HepG2 (cell line): Measurements from ENCODE around the gene PKIB. TPM values are rescaled to one million over a fixed set of nuclear protein-coding genes. Genes with fewer than 3 reads are reported as not detected.

Experiments
- ATAC-seq: fragments of 200-7000 bp; cut with Tn5 transposase; 3 replicates; pipeline ENCODE4 v1.9.1; 2020; ENCODE audit warnings: mild to moderate bottlenecking, moderate library complexity
- BruUV-seq: library from RNA; stranded (reverse); fragments of 400-500 nt; replicated peaks from 2 replicates; lab custom pipeline; 2021; lab: Mats Ljungman, UMichigan
- CTCF ChIA-PET: fragments of 300-600 bp; formaldehyde crosslinking; extraction: SDS; loops from one replicate; lab custom pipeline; 2021; ENCODE audit warnings: low total read pairs, inconsistent platforms, low intra/inter-chr PET ratio; lab: Yijun Ruan, JAX
- POLR2A ChIA-PET: fragments of 350-600 bp; sonication (Branson Sonifier 250); formaldehyde crosslinking; loops from one replicate; lab custom pipeline; 2020; ENCODE audit warnings: antibody characterized with exemption, inconsistent platforms; lab: Yijun Ruan, JAX
- DNase-seq: peaks from one replicate; pipeline ENCODE4 v3.0.0-alpha.2; 2015; ENCODE audit warnings: low spot score
- FAIRE-seq: peaks from 3 replicates; lab custom pipeline; 2011; peaks lifted over from hg19 to GRCh38; lab: Jason Lieb, UNC
- H2AFZ ChIP-seq: one replicate; pipeline ENCODE4 v1.6.1; 2011; ENCODE audit warnings: low read length, inconsistent platforms
- H3K27ac ChIP-seq: fragments of 300-600 bp; 3 replicates; pipeline ENCODE4 v1.8.0; 2011; ENCODE audit warnings: mixed run types, mild to moderate bottlenecking, mixed read lengths, low read length, inconsistent platforms; ENCODE audit not compliant: insufficient read depth; ENCODE audit errors: extremely low read length
- H3K27me3 ChIP-seq, 2 experiments: fragments of 200-600 bp in 1 of 2; 2 replicates in 1 of 2; 3 replicates in 1 of 2; pipeline versions ENCODE4 v1.6.0 to v1.8.0; 2011; ENCODE audit warnings: low read length in 2 of 2, mild to moderate bottlenecking in 2 of 2, moderate library complexity in 2 of 2, inconsistent platforms in 1 of 2; ENCODE audit not compliant: insufficient read depth in 2 of 2, control insufficient read depth in 1 of 2
- H3K36me3 ChIP-seq, 2 experiments: fragments of 200-600 bp in 1 of 2; replicated peaks in 1 of 2; 2 replicates in 1 of 2; 3 replicates in 1 of 2; pipeline versions ENCODE4 v1.5.1 to v1.8.0; 2011; ENCODE audit warnings: low read length in 2 of 2, inconsistent platforms in 1 of 2; ENCODE audit not compliant: insufficient read depth in 2 of 2, control insufficient read depth in 1 of 2
- H3K4me1 ChIP-seq: 2 replicates; pipeline ENCODE4 v1.5.1; 2012; ENCODE audit warnings: low read length, inconsistent platforms; ENCODE audit not compliant: insufficient read depth
- H3K4me2 ChIP-seq: 2 replicates; pipeline ENCODE4 v1.6.0; 2011; ENCODE audit warnings: low read depth, low read length, inconsistent platforms
- H3K4me3 ChIP-seq, 3 experiments: fragments of 200-600 bp in 1 of 3; sonication (generic), shearing (Covaris generic) in 1 of 3; replicated peaks in 1 of 3; 2 replicates each; pipeline ENCODE4 v1.5.1; 2011 to 2016; ENCODE audit warnings: low read length in 3 of 3, inconsistent platforms in 2 of 3, low read depth in 2 of 3, mild to moderate bottlenecking in 2 of 3, control low read depth in 1 of 3, mixed read lengths in 1 of 3; ENCODE audit not compliant: insufficient read depth in 1 of 3
- H3K79me2 ChIP-seq: one replicate; pipeline ENCODE4 v1.6.1; 2011; ENCODE audit warnings: low read length, inconsistent platforms; ENCODE audit not compliant: insufficient read depth
- H3K9ac ChIP-seq: 2 replicates; pipeline ENCODE4 v1.6.0; 2011; ENCODE audit warnings: mild to moderate bottlenecking, low read depth, low read length, inconsistent platforms; ENCODE audit not compliant: insufficient read depth
- H3K9me3 ChIP-seq: 2 replicates; pipeline ENCODE4 v1.5.1; 2012; ENCODE audit warnings: mild to moderate bottlenecking, low read length
- H4K20me1 ChIP-seq: 2 replicates; pipeline ENCODE4 v1.6.0; 2011; ENCODE audit warnings: inconsistent platforms, mild to moderate bottlenecking, low read length, moderate library complexity; ENCODE audit not compliant: insufficient read depth
- AGO1 ChIP-seq: fragments of 200-400 bp; formaldehyde crosslinking; IDR thresholded peaks from 2 replicates; pipeline ENCODE4 v1.6.1; 2017; ENCODE audit warnings: mild to moderate bottlenecking, low read depth, low read length, moderate library complexity; ENCODE audit not compliant: poor library complexity, severe bottlenecking
- CEBPB ChIP-seq: IDR thresholded peaks from 2 replicates; pipeline ENCODE4 v1.6.1; 2011; ENCODE audit warnings: low read depth, low read length, improper control_type of control experiment, borderline replicate concordance
- ESRRA ChIP-seq: sonication (generic); formaldehyde crosslinking; IDR thresholded peaks from 2 replicates; pipeline ENCODE4 v1.5.1; 2020; ENCODE audit warnings: mild to moderate bottlenecking, low read depth, missing genetic modification reagents
- HBP1 ChIP-seq: IDR thresholded peaks from 2 replicates; pipeline ENCODE4 v1.6.1; 2016; ENCODE audit warnings: low read depth, control low read depth
- MLXIP ChIP-seq: sonication (generic); formaldehyde crosslinking; IDR thresholded peaks from 2 replicates; pipeline ENCODE4 v1.9.0; 2021; ENCODE audit warnings: missing genetic modification reagents, borderline replicate concordance
- PITX1 ChIP-seq: sonication (generic); formaldehyde crosslinking; IDR thresholded peaks from 2 replicates; pipeline ENCODE4 v1.5.1; 2020; ENCODE audit warnings: mild to moderate bottlenecking, missing genetic modification reagents
- RARG ChIP-seq: sonication (generic); formaldehyde crosslinking; IDR thresholded peaks from 2 replicates; pipeline ENCODE4 v1.4.0; 2020; ENCODE audit warnings: low read depth, mild to moderate bottlenecking, missing genetic modification reagents
- SP5 ChIP-seq: IDR thresholded peaks from 2 replicates; pipeline ENCODE4 v1.6.1; 2016; ENCODE audit warnings: low read depth, borderline replicate concordance
- ZBTB33 ChIP-seq: sonication (generic); formaldehyde crosslinking; IDR thresholded peaks from 2 replicates; pipeline ENCODE4 v1.4.0; 2020; ENCODE audit warnings: missing genetic modification reagents
- ZNF24 ChIP-seq: fragments of 450-650 bp; IDR thresholded peaks from 2 replicates; pipeline ENCODE4 v1.6.1; 2017; ENCODE audit warnings: antibody characterized with exemption, mild to moderate bottlenecking
- ZNF678 ChIP-seq: sonication (generic); formaldehyde crosslinking; IDR thresholded peaks from 2 replicates; pipeline ENCODE4 v1.4.0; 2020; ENCODE audit warnings: mild to moderate bottlenecking, missing genetic modification reagents
- ZNF740 ChIP-seq: sonication (generic); formaldehyde crosslinking; IDR thresholded peaks from 2 replicates; pipeline ENCODE4 v1.4.0; 2020; ENCODE audit warnings: missing genetic modification reagents
- WGBS: methylation state at CpG from one replicate; pipeline ENCODE4 v1.1.6; 2017; ENCODE audit warnings: low lambda C conversion rate; 5-methylcytosine and 5-hydroxymethylcytosine counted together
- in situ Hi-C: cut with HindIII; loops from 2 replicates; pipeline ENCODE4 v1.10.0; 2017; ENCODE audit warnings: low pct_unique_long_range_greater_than_20kb; ENCODE audit not compliant: extremely low pct_ligation_motif_present
- intact Hi-C: fragments of 100-400 bp; cut with micrococcal nuclease; formaldehyde crosslinking; loops from one replicate; pipeline ENCODE4 v1.10.0; 2022; ENCODE audit not compliant: unreplicated experiment
- polyA plus RNA-seq, 8 experiments: library from polyadenylated mRNA; depleted of rRNA in 3 of 8; stranded (reverse) in 7 of 8; unstranded in 1 of 8; fragments of >200 nt; fragmentation: Illumina TruSeq in 4 of 8; extraction: Trizol in 4 of 8; gene quantifications; 2 replicates each; pipeline versions ENCODE4 v1.2.1 to v1.2.3, GENCODE V29; 2011 to 2016; ENCODE audit warnings: low read depth in 4 of 8, missing spikeins in 1 of 8, mixed read lengths in 1 of 8; ENCODE audit not compliant: insufficient read depth in 1 of 8
- total RNA-seq, 5 experiments: library from RNA; depleted of rRNA; stranded (reverse); fragments of >200 nt; fragmentation: Illumina TruSeq; extraction: Trizol; gene quantifications; 2 replicates each; pipeline ENCODE4 v1.2.3, GENCODE V29; 2016; ENCODE audit warnings: low read depth in 1 of 5

Gene PKIB
- total and polyA plus RNA-seq, 2 of the 13 experiments (the other 11 are each of a cell fraction or from before 2014, with no cell fraction given), result 1.4 to 1.5 TPM

GRCh38 chr6:122612838-122613237, 2.6 kb downstream of the PKIB start:
- Histone ChIP-seq H3K4me3 (no peak overlapping the region), H3K36me3 (no peaks in the 10 kb centered on the region), H3K4me1 (peaks cover 18% of the 10 kb centered on the region), H3K4me2 (no peak overlapping the region), H2AFZ (no peak overlapping the region), H3K9ac (no peak overlapping the region), H3K27ac (no peak overlapping the region), H3K9me3 (no peaks in the 10 kb centered on the region), H4K20me1 (no peaks in the 10 kb centered on the region), H3K27me3 (peaks cover 4 to 20% of the 10 kb centered on the region in 2 experiments; a peak in 4 of 5 replicates), H3K79me2 (no peaks in the 10 kb centered on the region)
- intact Hi-C loops (loop anchor here (5.0 to 10.0 kb wide), 2 partner anchors 141 to 222 kb away; partner anchors contain the start of gene SERINC1), in situ Hi-C loops (no loop called here)
- ATAC-seq (no peak), FAIRE-seq (no peak), DNase-seq (no peak)
- no TSS peak for BruUV-seq
- ChIA-PET CTCF (no interaction called here), POLR2A (no interaction called here)
- WGBS, result 32% methylated on average over 3 of the region's 3 CpGs
- TF ChIP-seq CEBPB (peak; percentile 70), PITX1 (no peak), SP5 (CRISPR knock-in tag) (no peak), ZNF740 (no peak), RARG (CRISPR knock-in tag) (no peak), ZNF24 (no peak)

- no peaks in the 10 kb centered on the region for H3K36me3 ChIP-seq
- intact Hi-C loops, result loop anchor here (5.0 to 10.0 kb wide), 2 partner anchors 142 to 220 kb away; partner anchors contain the start of gene SERINC1
- H4K20me1 ChIP-seq, result no peaks in the 10 kb centered on the region
- ChIA-PET CTCF (no interaction called here), POLR2A (no interaction called here)
- DNase-seq (no peak), FAIRE-seq (no peak), ATAC-seq (no peak)
- H3K27ac ChIP-seq, result no peak overlapping the region
- no peak overlapping the region for H2AFZ ChIP-seq
- no peaks in the 10 kb centered on the region for H3K79me2 ChIP-seq
- WGBS, result 0% methylated on average over 1 of the region's 1 CpG
- BruUV-seq, result no TSS peak
- in situ Hi-C loops, result no loop called here
- H3K4me3 ChIP-seq, result no peak overlapping the region
- no peak overlapping the region for H3K9ac ChIP-seq
- peaks cover 18% of the 10 kb centered on the region for H3K4me1 ChIP-seq
- peaks cover 4 to 20% of the 10 kb centered on the region in 2 experiments; a peak in 4 of 5 replicates for H3K27me3 ChIP-seq
- H3K4me2 ChIP-seq, result no peak overlapping the region
- no peaks in the 10 kb centered on the region for H3K9me3 ChIP-seq
- TF ChIP-seq AGO1, result no peak
- no peak for TF ChIP-seq HBP1 (CRISPR knock-in tag)
- TF ChIP-seq ZNF678 (CRISPR knock-in tag), result no peak
- TF ChIP-seq ZBTB33 (CRISPR knock-in tag), result no peak
- TF ChIP-seq ESRRA (CRISPR knock-in tag), result no peak
- TF ChIP-seq MLXIP, result no peak
Measured at GRCh38 chr6:122614303-122614702, 4.1 kb downstream of the PKIB start.
